ENCODE data around the gene MANF.

- TF ChIP-seq POLR2A (IDR thresholded peaks at IDR 0.05) (no peak), CTCF (IDR thresholded peaks at IDR 0.05) (no peak), POLR2AphosphoS5 (IDR thresholded peaks at IDR 0.05) (no peak)
Observed at GRCh38 chr3:51397392-51397791, 12.3 kb downstream of the MANF start.
